ENCODE measurements around the gene GPAT3.

DNA sequence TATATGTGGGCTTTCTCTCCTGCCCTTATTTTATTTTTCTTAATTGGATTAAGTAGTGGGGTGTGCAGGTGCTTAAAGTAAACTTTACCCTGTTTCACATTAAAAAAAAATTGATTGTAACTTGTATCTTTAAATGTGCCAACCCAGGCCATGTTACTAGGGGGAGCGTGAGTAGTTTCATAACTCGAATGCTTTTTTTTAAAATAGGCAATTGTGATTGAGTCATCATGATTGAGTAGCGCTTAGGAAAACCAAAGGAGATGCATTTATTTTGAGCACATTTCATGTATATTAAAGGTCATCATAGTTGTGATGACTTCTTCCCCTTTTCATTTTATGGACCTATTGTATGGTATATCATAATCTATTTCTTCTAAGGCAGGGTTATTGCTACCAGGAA lies 32.2 kb downstream of the GPAT3 start:
- TF ChIP-seq EZH2 (IDR thresholded peaks at IDR 0.05) = no peak
- TF ChIP-seq, protein P1, sequence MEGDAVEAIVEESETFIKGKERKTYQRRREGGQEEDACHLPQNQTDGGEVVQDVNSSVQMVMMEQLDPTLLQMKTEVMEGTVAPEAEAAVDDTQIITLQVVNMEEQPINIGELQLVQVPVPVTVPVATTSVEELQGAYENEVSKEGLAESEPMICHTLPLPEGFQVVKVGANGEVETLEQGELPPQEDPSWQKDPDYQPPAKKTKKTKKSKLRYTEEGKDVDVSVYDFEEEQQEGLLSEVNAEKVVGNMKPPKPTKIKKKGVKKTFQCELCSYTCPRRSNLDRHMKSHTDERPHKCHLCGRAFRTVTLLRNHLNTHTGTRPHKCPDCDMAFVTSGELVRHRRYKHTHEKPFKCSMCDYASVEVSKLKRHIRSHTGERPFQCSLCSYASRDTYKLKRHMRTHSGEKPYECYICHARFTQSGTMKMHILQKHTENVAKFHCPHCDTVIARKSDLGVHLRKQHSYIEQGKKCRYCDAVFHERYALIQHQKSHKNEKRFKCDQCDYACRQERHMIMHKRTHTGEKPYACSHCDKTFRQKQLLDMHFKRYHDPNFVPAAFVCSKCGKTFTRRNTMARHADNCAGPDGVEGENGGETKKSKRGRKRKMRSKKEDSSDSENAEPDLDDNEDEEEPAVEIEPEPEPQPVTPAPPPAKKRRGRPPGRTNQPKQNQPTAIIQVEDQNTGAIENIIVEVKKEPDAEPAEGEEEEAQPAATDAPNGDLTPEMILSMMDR (IDR thresholded peaks at IDR 0.05) = no peak
